ENCODE data around the gene AUNIP. TPM values are rescaled to one million over a fixed set of nuclear protein-coding genes. Genes with fewer than 3 reads are reported as not detected.

The AUNIP gene
- total and polyA plus RNA-seq, 2 of the 8 experiments (the other 6 are each of a cell fraction or from before 2014, with no cell fraction given): 18.6 to 23.2 TPM

GRCh38 chr1:25821112-25821476, 38.2 kb downstream of the AUNIP start:
- no peaks in the 10 kb centered on the region for H3K36me3 ChIP-seq (ENCODE audit: control insufficient read depth in 2 of 4, insufficient read depth in 4 of 4, low read length in 3 of 4)
- no peak overlapping the region for H3K23ac ChIP-seq (ENCODE audit: insufficient read length)
- H2BK20ac ChIP-seq (ENCODE audit: low read length): no peak overlapping the region
- H3K18ac ChIP-seq (ENCODE audit: extremely low read depth, low read length): no peak overlapping the region
- H3K4me2 ChIP-seq (ENCODE audit: insufficient read depth in 1 of 2, low read depth in 2 of 2, low read length in 2 of 2): peak overlapping the region; percentile 90 to 93
- POLR2A ChIA-PET (ENCODE audit: partially characterized antibody): interaction anchor here (0.7 to 5.5 kb wide), 9 partner anchors 11 to 240 kb away, joined by 3 to 32 read pairs (median 3); partner anchors contain the start of gene PAQR7
- peak overlapping the region; percentile 75 to 85 (median 80); a peak in 7 of 8 replicates for H3K4me3 ChIP-seq (ENCODE audit: extremely low read depth in 1 of 4, insufficient read depth in 2 of 4, low read depth in 3 of 4, low read length in 4 of 4)
- no peak for FAIRE-seq
- H3K4ac ChIP-seq (replicated peaks; ENCODE audit: insufficient read length, low read depth, low read length): no peak overlapping the region
- no peak overlapping the region for H2AK5ac ChIP-seq (ENCODE audit: low read depth, low read length)
- H3K79me1 ChIP-seq (ENCODE audit: low read depth, low read length): peaks cover 8% of the 10 kb centered on the region; the same call in 1 of the 2 replicates
- H4K5ac ChIP-seq (ENCODE audit: insufficient read length, low read depth, low read length): no peak overlapping the region
- 69% methylated on average over 10 of the region's 10 CpGs; no CpG with 5 or more reads in 1 of the 2 experiments for WGBS, 2 experiments (ENCODE audit: extremely low coverage in 1 of 2, insufficient coverage in 1 of 2, insufficient read length in 1 of 2, insufficient replicate concordance in 2 of 2, low coverage in 1 of 2, low lambda C conversion rate in 2 of 2, missing lambda C conversion rate in 1 of 2)
- no peak overlapping the region for H3K14ac ChIP-seq (ENCODE audit: insufficient read length)
- no peak overlapping the region for H2BK12ac ChIP-seq (ENCODE audit: low read depth, low read length)
- peak overlapping the region in 3 of 4 experiments; percentile 7 to 52 (median 51); a peak in 4 of 7 replicates for H3K9ac ChIP-seq (replicated peaks in 1 of 4; ENCODE audit: extremely low read depth in 1 of 4, low read depth in 3 of 4, low read length in 3 of 4)
- no peak overlapping the region for H3K56ac ChIP-seq (replicated peaks; ENCODE audit: insufficient read length, low read depth, low read length)
- no peak overlapping the region for H2BK15ac ChIP-seq (ENCODE audit: low read length)
- H4K8ac ChIP-seq (ENCODE audit: extremely low read depth, insufficient read depth, low read length): no peak overlapping the region
- H3K27me3 ChIP-seq (replicated peaks in 1 of 4; ENCODE audit: control insufficient read depth in 3 of 4, extremely low read depth in 1 of 4, insufficient read depth in 3 of 4, low read length in 3 of 4): peaks cover 0 to 6% (median 2%) of the 10 kb centered on the region in 4 experiments; a peak in 4 of 7 replicates
- peaks cover 12% of the 10 kb centered on the region for H3K23me2 ChIP-seq (ENCODE audit: low read depth, low read length)
- no peak overlapping the region for H2AFZ ChIP-seq (ENCODE audit: low read length)
- H4K20me1 ChIP-seq (replicated peaks in 1 of 2; ENCODE audit: control insufficient read depth in 1 of 2, insufficient read depth in 2 of 2, low read length in 2 of 2): peaks cover 11 to 13% of the 10 kb centered on the region in 2 experiments
- H4K91ac ChIP-seq (replicated peaks; ENCODE audit: insufficient read length, low read length): no peak overlapping the region
- H2BK5ac ChIP-seq (ENCODE audit: low read depth, low read length): no peak overlapping the region
- DNase-seq (ENCODE audit: low read depth in 1 of 2, low spot score in 2 of 2): no peak
- H3K4me1 ChIP-seq (replicated peaks in 1 of 4; ENCODE audit: control insufficient read depth in 3 of 4, insufficient read depth in 4 of 4, low read length in 3 of 4): peaks cover 12 to 25% (median 15%) of the 10 kb centered on the region in 4 experiments
- no peaks in the 10 kb centered on the region for H3K9me3 ChIP-seq (ENCODE audit: insufficient read depth in 2 of 2, low read depth in 1 of 2, low read length in 1 of 2)
- peaks cover 0 to 3% of the 10 kb centered on the region in 2 experiments; a peak in 1 of 4 replicates for H3K79me2 ChIP-seq (ENCODE audit: control insufficient read depth in 1 of 2, insufficient read depth in 2 of 2, low read length in 2 of 2)
- no peak overlapping the region for H3K27ac ChIP-seq (ENCODE audit: low read depth, low read length)
- no peak for TF ChIP-seq TAF7 (optimal IDR thresholded peaks at IDR 0.05; ENCODE audit: borderline replicate concordance, low read depth, low read length)
- TF ChIP-seq BACH1 (IDR thresholded peaks at IDR 0.05; ENCODE audit: low read length): no peak
- TF ChIP-seq KDM1A (IDR thresholded peaks at IDR 0.05; ENCODE audit: borderline replicate concordance, low read length): no peak
- TF ChIP-seq CHD2 (IDR thresholded peaks at IDR 0.05; ENCODE audit: low read length): no peak
- TF ChIP-seq NRF1 (IDR thresholded peaks at IDR 0.05; ENCODE audit: low read depth, low read length): no peak
- TF ChIP-seq SIX5 (IDR thresholded peaks at IDR 0.05; ENCODE audit: low read depth, low read length): no peak
- TF ChIP-seq RFX5 (IDR thresholded peaks at IDR 0.05; ENCODE audit: borderline replicate concordance, low read depth, low read length): no peak
- TF ChIP-seq SP1 (IDR thresholded peaks at IDR 0.05; ENCODE audit: low read depth, low read length): no peak
- no peak for TF ChIP-seq SP4 (IDR thresholded peaks at IDR 0.05; ENCODE audit: low read length)
- CTCF ChIA-PET (ENCODE audit: partially characterized antibody): interaction anchor here (1.2 to 2.7 kb wide), 7 partner anchors 10 to 249 kb away, joined by 3 to 11 read pairs (median 4); partner anchors contain the start of gene PAFAH2
- no peak overlapping the region for H2BK120ac ChIP-seq (replicated peaks; ENCODE audit: low read depth, low read length)

Data from H1 (cell line).